ENCODE measurements around the gene DENND4A.
A peak's percentile ranks its signal among the peaks of the same experiment; 100 is the strongest.
"Not testable (repeated sequence)": the region's sequence is repeated elsewhere in the genome, so short reads cannot be mapped to it uniquely, and the experiment has no call there.

Gene DENND4A

DNA sequence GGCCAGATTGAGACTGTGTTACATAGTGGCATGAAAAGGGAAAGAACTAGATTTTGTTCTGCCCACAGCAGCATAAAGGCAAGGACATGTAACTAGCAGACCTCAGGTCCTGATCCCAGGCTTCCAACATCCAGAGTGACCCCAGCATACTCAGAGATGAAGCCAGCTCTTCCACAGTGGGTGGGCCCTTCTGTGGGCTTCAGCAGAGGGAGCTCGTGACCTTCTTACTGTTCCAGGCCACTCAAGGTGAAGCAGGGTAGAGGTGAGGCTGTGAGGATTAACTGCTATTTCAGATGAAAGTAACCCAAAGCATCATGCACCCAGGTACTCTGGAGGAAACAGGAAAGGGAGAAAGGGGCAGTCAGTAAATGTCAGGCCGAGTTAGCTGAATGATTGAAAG lies 171.3 kb downstream of the DENND4A start:
- Histone ChIP-seq H3K27me3 (ENCODE audit: control insufficient read depth, low read length) (no peaks in the 10 kb centered on the region), H3K79me2 (ENCODE audit: control insufficient read depth, low read length) (no peaks in the 10 kb centered on the region), H3K27ac (ENCODE audit: low read depth, low read length) (no peak overlapping the region), H3K9me2 (replicated peaks; ENCODE audit: control insufficient read depth, low read length) (no peaks in the 10 kb centered on the region), H3K4me2 (ENCODE audit: low read length) (no peak overlapping the region), H3F3A (ENCODE audit: control insufficient read depth, insufficient read depth) (no peaks in the 10 kb centered on the region), H3K36me3 (ENCODE audit: control insufficient read depth, low read length) (no peaks in the 10 kb centered on the region), H3K9me3 (ENCODE audit: control insufficient read depth, insufficient read depth, low read length) (no peaks in the 10 kb centered on the region), H3K4me3 (ENCODE audit: low read length) (no peak overlapping the region), H4K20me1 (ENCODE audit: control insufficient read depth, insufficient read depth, low read depth, low read length) (no peaks in the 10 kb centered on the region), H3K4me1 (ENCODE audit: control insufficient read depth, low read length) (no peaks in the 10 kb centered on the region)
- TF ChIP-seq EZH2phosphoT487 (IDR thresholded peaks at IDR 0.05; ENCODE audit: borderline replicate concordance, low read length), result no peak
- TF ChIP-seq, protein P1, sequence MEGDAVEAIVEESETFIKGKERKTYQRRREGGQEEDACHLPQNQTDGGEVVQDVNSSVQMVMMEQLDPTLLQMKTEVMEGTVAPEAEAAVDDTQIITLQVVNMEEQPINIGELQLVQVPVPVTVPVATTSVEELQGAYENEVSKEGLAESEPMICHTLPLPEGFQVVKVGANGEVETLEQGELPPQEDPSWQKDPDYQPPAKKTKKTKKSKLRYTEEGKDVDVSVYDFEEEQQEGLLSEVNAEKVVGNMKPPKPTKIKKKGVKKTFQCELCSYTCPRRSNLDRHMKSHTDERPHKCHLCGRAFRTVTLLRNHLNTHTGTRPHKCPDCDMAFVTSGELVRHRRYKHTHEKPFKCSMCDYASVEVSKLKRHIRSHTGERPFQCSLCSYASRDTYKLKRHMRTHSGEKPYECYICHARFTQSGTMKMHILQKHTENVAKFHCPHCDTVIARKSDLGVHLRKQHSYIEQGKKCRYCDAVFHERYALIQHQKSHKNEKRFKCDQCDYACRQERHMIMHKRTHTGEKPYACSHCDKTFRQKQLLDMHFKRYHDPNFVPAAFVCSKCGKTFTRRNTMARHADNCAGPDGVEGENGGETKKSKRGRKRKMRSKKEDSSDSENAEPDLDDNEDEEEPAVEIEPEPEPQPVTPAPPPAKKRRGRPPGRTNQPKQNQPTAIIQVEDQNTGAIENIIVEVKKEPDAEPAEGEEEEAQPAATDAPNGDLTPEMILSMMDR (IDR thresholded peaks at IDR 0.05; ENCODE audit: low read depth, low read length, poor library complexity, severe bottlenecking), result peak; percentile 13

DNA sequence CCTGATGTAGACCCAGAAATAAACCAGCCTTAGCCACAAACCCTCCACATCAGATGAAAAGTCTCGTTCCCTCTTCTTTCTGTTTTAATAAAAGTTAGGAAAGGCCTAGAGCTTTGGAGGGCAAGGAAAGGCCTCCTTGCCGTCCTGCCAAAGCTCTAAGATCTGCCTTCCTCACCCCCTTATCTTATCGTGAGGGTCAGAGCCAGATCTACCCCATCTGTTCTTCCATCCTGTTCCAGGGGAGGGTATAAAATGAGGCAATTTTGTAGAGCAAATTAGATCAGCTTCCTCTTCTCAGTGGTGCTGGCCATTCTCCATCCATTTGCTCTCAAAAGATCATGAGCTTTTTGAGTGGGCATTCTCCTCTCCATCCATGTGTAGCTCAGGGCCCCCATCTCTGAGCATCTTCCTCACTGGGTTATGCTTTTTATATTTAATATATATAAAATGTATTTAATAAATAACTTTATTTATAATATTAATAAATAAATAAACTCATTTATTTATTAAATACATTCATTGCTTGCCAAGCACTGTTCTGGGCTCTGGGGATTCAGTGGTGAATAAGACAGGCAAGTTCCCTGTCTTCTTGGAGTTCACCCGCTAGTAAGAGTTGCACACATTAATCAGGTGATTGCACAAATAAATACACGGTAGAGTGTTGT lies 172.3 kb downstream of the DENND4A start:
- Histone ChIP-seq H3K4me3 (ENCODE audit: low read length) (no peak overlapping the region), H3K27ac (ENCODE audit: low read depth, low read length) (no peak overlapping the region), H3K9me3 (ENCODE audit: control insufficient read depth, insufficient read depth, low read length) (no peaks in the 10 kb centered on the region), H3K4me1 (ENCODE audit: control insufficient read depth, low read length) (no peaks in the 10 kb centered on the region), H3K27me3 (ENCODE audit: control insufficient read depth, low read length) (no peaks in the 10 kb centered on the region), H4K20me1 (ENCODE audit: control insufficient read depth, insufficient read depth, low read depth, low read length) (no peaks in the 10 kb centered on the region), H3K9me2 (replicated peaks; ENCODE audit: control insufficient read depth, low read length) (no peaks in the 10 kb centered on the region), H3K4me2 (ENCODE audit: low read length) (no peak overlapping the region), H3K79me2 (ENCODE audit: control insufficient read depth, low read length) (no peaks in the 10 kb centered on the region), H3K36me3 (ENCODE audit: control insufficient read depth, low read length) (no peaks in the 10 kb centered on the region), H3F3A (ENCODE audit: control insufficient read depth, insufficient read depth) (no peaks in the 10 kb centered on the region)
- TF ChIP-seq, protein P1 (IDR thresholded peaks at IDR 0.05; ENCODE audit: low read depth, low read length, poor library complexity, severe bottlenecking), result no peak
- no peak for TF ChIP-seq EZH2phosphoT487 (IDR thresholded peaks at IDR 0.05; ENCODE audit: borderline replicate concordance, low read length)

DNA sequence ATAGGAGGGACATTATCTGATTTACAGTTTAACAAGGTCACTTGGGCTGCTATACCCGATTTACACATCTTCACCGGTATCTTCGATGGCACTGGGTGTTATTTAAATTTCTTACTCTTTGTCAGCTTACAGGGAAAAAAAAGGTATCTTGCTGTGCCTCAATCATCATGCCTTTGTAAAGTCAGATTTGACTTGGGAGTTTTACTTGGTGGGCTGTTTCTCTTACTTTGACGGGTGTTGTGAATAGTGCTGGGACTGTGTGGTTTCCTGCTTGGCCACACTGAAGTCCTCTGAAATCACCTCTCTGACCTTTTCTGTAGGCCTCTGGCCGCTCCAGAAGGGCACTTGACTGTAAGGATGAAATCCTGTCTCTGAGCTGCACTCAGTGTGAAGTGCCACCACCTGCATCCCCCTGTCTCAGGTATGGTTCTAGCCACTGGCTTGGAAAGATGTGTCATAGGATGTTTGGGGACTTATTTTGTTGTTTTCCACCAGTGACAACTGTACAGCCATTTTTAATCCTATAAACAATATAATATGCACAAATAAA lies 173.5 kb downstream of the DENND4A start:
- no peaks in the 10 kb centered on the region for H3K27me3 ChIP-seq (ENCODE audit: control insufficient read depth, low read length)
- no peaks in the 10 kb centered on the region for H4K20me1 ChIP-seq (ENCODE audit: control insufficient read depth, insufficient read depth, low read depth, low read length)
- H3K9me3 ChIP-seq (ENCODE audit: control insufficient read depth, insufficient read depth, low read length), result no peaks in the 10 kb centered on the region
- H3F3A ChIP-seq (ENCODE audit: control insufficient read depth, insufficient read depth), result no peaks in the 10 kb centered on the region
- H3K27ac ChIP-seq (ENCODE audit: low read depth, low read length), result no peak overlapping the region
- no peaks in the 10 kb centered on the region for H3K79me2 ChIP-seq (ENCODE audit: control insufficient read depth, low read length)
- H3K36me3 ChIP-seq (ENCODE audit: control insufficient read depth, low read length), result no peaks in the 10 kb centered on the region
- H3K4me2 ChIP-seq (ENCODE audit: low read length), result no peak overlapping the region
- H3K4me3 ChIP-seq (ENCODE audit: low read length), result no peak overlapping the region
- TF ChIP-seq, protein P1 (IDR thresholded peaks at IDR 0.05; ENCODE audit: low read depth, low read length, poor library complexity, severe bottlenecking), result no peak
- TF ChIP-seq EZH2phosphoT487 (IDR thresholded peaks at IDR 0.05; ENCODE audit: borderline replicate concordance, low read length), result no peak
- no peaks in the 10 kb centered on the region for H3K9me2 ChIP-seq (replicated peaks; ENCODE audit: control insufficient read depth, low read length)
- no peaks in the 10 kb centered on the region for H3K4me1 ChIP-seq (ENCODE audit: control insufficient read depth, low read length)

DNA sequence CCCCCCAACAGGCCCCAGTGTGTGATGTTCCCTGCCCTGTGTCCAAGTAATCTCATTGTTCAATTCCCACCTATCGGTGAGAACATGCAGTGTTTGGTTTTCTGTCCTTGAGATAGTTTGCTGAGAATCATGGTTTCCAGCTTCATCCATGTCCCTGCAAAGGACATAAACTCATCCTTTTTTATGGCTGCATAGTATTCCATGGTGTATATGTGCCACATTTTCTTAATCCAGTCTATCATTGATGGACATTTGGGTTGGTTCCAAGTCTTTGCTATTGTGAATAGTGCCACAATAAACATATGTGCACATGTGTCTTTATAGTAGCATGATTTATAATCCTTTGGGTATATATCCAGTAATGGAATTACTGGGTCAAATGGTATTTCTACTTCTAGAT lies 176.2 kb downstream of the DENND4A start:
- not testable (repeated sequence) for H3K36me3 ChIP-seq (ENCODE audit: control insufficient read depth, low read length); H3K79me2 ChIP-seq (ENCODE audit: control insufficient read depth, low read length); H3K4me3 ChIP-seq (ENCODE audit: low read length); H3K27me3 ChIP-seq (ENCODE audit: control insufficient read depth, low read length); H3F3A ChIP-seq (ENCODE audit: control insufficient read depth, insufficient read depth); H3K9me3 ChIP-seq (ENCODE audit: control insufficient read depth, insufficient read depth, low read length); H4K20me1 ChIP-seq (ENCODE audit: control insufficient read depth, insufficient read depth, low read depth, low read length); H3K4me2 ChIP-seq (ENCODE audit: low read length); H3K9me2 ChIP-seq (replicated peaks; ENCODE audit: control insufficient read depth, low read length); H3K27ac ChIP-seq (ENCODE audit: low read depth, low read length)
- peaks cover 19% of the 10 kb centered on the region for H3K4me1 ChIP-seq (ENCODE audit: control insufficient read depth, low read length)
